ENCODE results near the gene U2AF1L4. TPM values are rescaled to one million over a fixed set of nuclear protein-coding genes. Genes with fewer than 3 reads are reported as not detected.

The U2AF1L4 gene
- total RNA-seq, 1 donor from 2014 or later = 17.2 TPM

GRCh38 chr19:35775298-35776101 lies 30.3 kb upstream of the U2AF1L4 start, which contains the start of gene ARHGAP33:
Gene ARHGAP33 (plus strand): TSS chr19:35775564. CDS start chr19:35775659, 95 bp downstream.
- H3K27ac Mint-ChIP-seq = no peak within 1 kb of the TSS
- H3K4me1 Mint-ChIP-seq = peaks cover 24% of the 10 kb centered on the region
- no peak within 1 kb of the TSS for H2AFZ ChIP-seq (replicated peaks)

GRCh38 chr19:35775046-35775297 lies 29.8 kb upstream of the U2AF1L4 start:
- Histone ChIP-seq H3F3A (ENCODE audit: low read depth) (peaks cover 21% of the 10 kb centered on the region), H3K27ac (no peak overlapping the region), H3K36me3 (no peaks in the 10 kb centered on the region), H3K9me3 (ENCODE audit: low read depth) (no peaks in the 10 kb centered on the region), H3K9ac (no peak overlapping the region), H3K27me3 (peaks cover 22% of the 10 kb centered on the region), H2AFZ (replicated peaks) (no peak overlapping the region), H3K79me2 (ENCODE audit: low read depth) (no peaks in the 10 kb centered on the region), H3K4me1 (peaks cover 23% of the 10 kb centered on the region), H4K20me1 (ENCODE audit: low read depth) (peaks cover 28% of the 10 kb centered on the region), H3K4me3 (peak overlapping the region; percentile 69), H3K4me2 (peak overlapping the region; percentile 65)
- Mint-ChIP-seq H3K27ac (no peak overlapping the region), H3K9me3 (no peaks in the 10 kb centered on the region), H3K27me3 (ENCODE audit: insufficient read depth, low read depth) (peaks cover 7% of the 10 kb centered on the region), H3K4me1 (peaks cover 24% of the 10 kb centered on the region), H3K4me3 (peak overlapping the region; percentile 89), H3K36me3 (peaks cover 5% of the 10 kb centered on the region)
- TF ChIP-seq EZH2 (IDR thresholded peaks at IDR 0.05) = no peak
- no peak for TF ChIP-seq CTCF (IDR thresholded peaks at IDR 0.05)
- no peak for TF ChIP-seq EZH2phosphoT487 (IDR thresholded peaks at IDR 0.05)
- DNase-seq (ENCODE audit: low spot score) = no peak

More at GRCh38 chr19:35775298-35776101, 30.3 kb upstream of the U2AF1L4 start, which contains the start of gene ARHGAP33:
- H3K4me3 ChIP-seq = peak within 1 kb of the TSS; percentile 69
- peaks cover 22% of the 10 kb centered on the region for H3K27me3 ChIP-seq
- Mint-ChIP-seq H3K36me3 (peaks cover 5% of the 10 kb centered on the region), H3K27me3 (ENCODE audit: insufficient read depth, low read depth) (peaks cover 7% of the 10 kb centered on the region), H3K9me3 (no peaks in the 10 kb centered on the region), H3K4me3 (peak within 1 kb of the TSS; percentile 91)
- H4K20me1 ChIP-seq (ENCODE audit: low read depth) = peaks cover 28% of the 10 kb centered on the region
- DNase-seq (ENCODE audit: low spot score) = peak; percentile 100
- H3K27ac ChIP-seq = no peak within 1 kb of the TSS
- peaks cover 23% of the 10 kb centered on the region for H3K4me1 ChIP-seq
- no peak for TF ChIP-seq CTCF (IDR thresholded peaks at IDR 0.05)
- no peak for TF ChIP-seq EZH2phosphoT487 (IDR thresholded peaks at IDR 0.05)
- no peak for TF ChIP-seq EZH2 (IDR thresholded peaks at IDR 0.05)
- H3K79me2 ChIP-seq (ENCODE audit: low read depth) = no peaks in the 10 kb centered on the region
- no peaks in the 10 kb centered on the region for H3K9me3 ChIP-seq (ENCODE audit: low read depth)
- no peaks in the 10 kb centered on the region for H3K36me3 ChIP-seq
- peak within 1 kb of the TSS; percentile 84 for H3K4me2 ChIP-seq
- no peak within 1 kb of the TSS for H3K9ac ChIP-seq
- peaks cover 21% of the 10 kb centered on the region for H3F3A ChIP-seq (ENCODE audit: low read depth)

- Histone ChIP-seq H3K4me2 (peak overlapping the region; percentile 65), H3K4me1 (peaks cover 23% of the 10 kb centered on the region), H3K36me3 (no peaks in the 10 kb centered on the region), H4K20me1 (ENCODE audit: low read depth) (peaks cover 28% of the 10 kb centered on the region), H3K27me3 (peaks cover 22% of the 10 kb centered on the region), H2AFZ (replicated peaks) (no peak overlapping the region), H3K79me2 (ENCODE audit: low read depth) (no peaks in the 10 kb centered on the region), H3K9ac (no peak overlapping the region), H3F3A (ENCODE audit: low read depth) (peaks cover 21% of the 10 kb centered on the region), H3K27ac (no peak overlapping the region), H3K4me3 (peak overlapping the region; percentile 69), H3K9me3 (ENCODE audit: low read depth) (no peaks in the 10 kb centered on the region)
- no peak for TF ChIP-seq EZH2 (IDR thresholded peaks at IDR 0.05)
- no peak for TF ChIP-seq CTCF (IDR thresholded peaks at IDR 0.05)
- TF ChIP-seq EZH2phosphoT487 (IDR thresholded peaks at IDR 0.05) = no peak
- peaks cover 7% of the 10 kb centered on the region for H3K27me3 Mint-ChIP-seq (ENCODE audit: insufficient read depth, low read depth)
- no peaks in the 10 kb centered on the region for H3K9me3 Mint-ChIP-seq
- H3K36me3 Mint-ChIP-seq = peaks cover 5% of the 10 kb centered on the region
- H3K4me1 Mint-ChIP-seq = peaks cover 24% of the 10 kb centered on the region
- peak overlapping the region; percentile 89 for H3K4me3 Mint-ChIP-seq
- no peak overlapping the region for H3K27ac Mint-ChIP-seq
- DNase-seq (ENCODE audit: low spot score) = peak; percentile 61
These were observed 29.2 kb upstream of the U2AF1L4 start for GRCh38 chr19:35774274-35775045.
